RPMI8226 (cell line): ENCODE results near the gene ATP6V0D1.
"Not testable (repeated sequence)": the region's sequence is repeated elsewhere in the genome, so short reads cannot be mapped to it uniquely, and the experiment has no call there.

Experiments
- DNase-seq: peaks from one replicate; pipeline ENCODE4 v3.0.0-alpha.2; 2015

The ATP6V0D1 gene

DNA sequence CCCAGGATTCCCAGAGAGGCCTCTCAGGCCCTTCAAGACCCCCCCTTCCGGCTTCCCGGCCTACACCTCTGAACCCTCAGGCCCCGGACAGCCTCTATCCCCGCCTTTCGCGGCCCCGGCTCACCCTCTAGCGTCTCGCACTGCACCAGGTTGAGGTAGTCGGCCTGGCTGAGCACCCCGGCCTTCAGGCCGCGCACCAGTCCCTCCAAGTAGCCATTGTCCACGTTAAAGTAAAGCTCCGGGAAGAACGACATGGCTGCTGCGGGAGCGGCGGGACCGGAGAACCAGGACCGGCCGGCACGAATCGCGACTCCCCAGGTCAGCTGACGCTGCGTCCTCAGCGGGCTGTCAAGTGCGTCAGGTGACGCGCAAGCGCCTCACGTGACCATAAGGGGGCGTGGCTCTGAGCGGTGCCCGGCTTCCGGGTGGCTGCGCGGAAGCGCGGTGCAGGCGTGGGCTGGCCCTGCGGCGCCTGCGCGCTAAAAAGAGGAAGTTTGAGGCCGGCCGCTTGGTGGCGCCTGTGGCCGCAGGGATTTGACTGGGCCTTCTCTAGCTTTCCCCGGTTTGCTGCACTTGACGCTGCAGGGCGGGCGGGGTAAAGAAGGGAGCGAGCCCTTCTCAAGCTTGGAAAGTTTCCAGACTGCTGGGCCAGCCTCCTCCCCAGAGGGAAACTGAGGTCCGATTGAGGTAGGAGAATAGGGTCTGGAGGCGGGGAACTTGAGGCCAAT is at the start of gene ATP6V0D1:
Gene ATP6V0D1 (minus strand): TSS at position 325 of the 728 bp plus-strand sequence. CDS start 71 bp downstream, at position 254.
- peak; percentile 100 for DNase-seq

DNA sequence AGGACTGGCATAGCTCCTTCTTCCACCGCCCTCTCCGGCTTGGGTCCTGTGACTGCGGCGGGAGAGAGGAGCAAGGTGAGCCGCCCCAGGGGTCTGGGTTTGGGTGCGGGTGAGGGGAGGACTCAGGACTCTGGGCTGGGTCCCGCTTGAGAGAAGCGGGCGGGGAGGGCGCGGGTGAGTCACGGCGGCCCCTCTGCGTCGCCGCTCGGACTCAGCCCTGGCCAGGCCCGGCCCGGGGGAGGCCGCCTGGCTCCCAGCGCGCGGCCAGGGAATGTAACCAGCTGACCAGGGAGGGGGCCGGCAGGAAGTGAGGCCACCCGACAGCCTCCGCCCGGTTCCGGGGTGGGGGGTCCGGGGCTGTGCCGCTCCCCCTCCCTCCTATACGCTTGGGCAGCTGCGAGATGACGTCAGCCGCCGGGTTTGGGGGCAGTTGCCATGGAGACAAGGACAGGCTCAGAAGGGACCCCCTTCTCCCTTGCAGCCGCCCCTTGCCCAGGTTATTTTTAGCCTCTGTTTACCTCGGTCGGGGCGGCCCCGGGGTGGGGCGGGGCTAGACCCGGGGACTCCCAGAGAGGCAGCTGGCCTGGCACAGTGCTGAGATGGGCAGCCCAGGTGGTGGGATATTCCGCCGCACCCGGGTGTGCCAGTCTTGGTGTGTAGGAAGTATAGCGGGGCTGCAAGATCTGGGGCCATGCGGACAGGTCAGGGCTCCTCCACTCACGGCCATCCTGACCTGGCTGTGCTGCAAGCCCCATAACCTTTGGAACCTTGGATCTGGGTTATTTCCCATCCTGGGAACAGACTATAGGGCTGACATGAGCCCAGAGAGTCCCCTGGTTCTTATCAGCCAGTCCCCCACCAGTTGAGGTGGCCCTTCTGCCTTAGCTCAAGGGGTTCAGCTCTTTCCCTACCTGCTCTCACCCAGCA is 49.3 kb upstream of the ATP6V0D1 start:
- peak; percentile 82 for DNase-seq

DNA sequence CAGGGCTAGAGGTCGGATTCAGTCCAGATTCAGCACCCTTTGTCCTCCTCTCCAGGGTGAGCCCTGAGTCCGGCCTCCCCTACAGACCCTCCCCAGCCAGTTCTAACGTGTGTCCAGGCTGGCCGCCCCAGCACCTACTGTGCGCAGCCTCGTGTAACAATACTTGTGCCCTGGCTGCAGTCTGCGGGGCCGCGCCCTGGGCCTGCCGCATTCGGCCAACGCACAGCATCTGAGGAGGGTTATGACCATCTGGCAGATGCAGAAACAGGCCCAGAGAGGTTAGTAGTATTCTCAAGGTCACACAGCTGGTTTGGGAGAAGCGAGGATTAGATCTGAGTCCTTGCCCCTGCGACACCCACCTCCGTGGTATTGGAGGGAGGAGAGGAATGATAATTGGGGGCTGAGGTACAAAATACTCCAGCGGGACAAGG is 48.6 kb upstream of the ATP6V0D1 start:
- peak; percentile 59 for DNase-seq

DNA sequence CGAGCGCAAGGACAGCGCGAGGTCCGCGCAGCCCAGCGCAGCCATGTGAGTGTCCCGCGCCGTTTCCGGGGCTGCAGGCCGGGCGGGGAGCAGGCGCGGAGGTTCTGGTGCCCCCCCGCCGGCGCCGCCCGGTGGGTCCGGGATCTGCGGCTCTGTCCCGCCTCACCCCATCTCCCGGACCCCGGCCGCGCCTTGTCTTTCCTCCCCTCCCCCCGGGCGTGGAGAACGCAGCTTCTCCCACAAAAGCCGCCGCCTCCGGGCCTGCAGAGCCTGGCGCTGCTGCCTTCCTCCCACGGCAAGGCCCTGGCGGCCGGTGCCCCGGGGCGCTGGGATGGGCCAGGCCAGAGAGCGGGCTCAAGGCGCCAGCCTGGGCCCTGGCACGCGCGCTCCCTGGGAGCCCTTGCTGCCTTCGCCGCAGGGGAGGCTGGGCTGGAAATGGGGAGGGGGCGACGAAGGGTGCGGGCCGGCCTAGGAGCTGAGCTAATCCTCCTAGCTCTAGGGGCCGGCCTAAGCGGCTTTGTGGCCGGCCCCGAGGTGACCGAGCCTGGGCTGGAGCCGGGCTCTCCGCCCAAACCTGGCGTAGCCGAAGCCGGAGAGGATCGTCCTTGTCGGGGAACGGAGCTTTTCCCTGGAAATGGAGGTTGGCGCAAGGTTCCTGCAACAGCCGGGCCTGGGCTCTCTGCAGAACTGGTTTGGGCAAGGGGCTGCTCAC is 48.1 kb upstream of the ATP6V0D1 start:
- DNase-seq: peak; percentile 71

DNA sequence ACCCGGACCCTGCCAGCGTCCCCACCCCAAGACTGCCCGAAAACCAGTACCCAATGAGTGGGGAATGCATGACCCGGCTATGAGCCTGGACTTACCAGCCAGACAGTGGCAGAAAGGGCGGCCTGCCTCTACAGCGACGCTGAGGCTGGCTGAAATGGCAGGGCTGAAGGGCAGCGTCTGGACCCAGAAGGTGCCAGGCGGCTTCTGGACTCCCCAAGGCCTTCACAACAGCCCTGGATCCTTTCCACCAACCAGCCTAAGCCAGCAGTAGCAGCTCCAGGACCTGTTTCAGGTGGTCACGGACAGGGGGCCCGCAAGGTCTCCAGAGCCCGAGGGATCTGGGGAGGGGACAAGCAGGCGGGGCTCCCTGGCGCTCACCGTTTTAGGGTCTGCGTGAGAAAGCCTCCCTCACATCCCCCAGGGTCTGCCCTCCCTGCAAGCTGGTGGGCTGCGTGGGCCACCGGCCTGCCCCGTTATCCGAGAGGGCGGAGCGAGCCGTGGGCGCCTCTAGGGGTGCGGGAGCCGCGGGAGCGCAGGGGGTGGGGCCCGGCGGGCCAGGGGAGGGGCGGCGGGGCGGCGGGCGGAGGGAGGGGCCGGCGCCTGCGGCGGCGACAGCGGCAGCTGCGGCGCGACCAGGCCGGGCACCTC is 47.4 kb upstream of the ATP6V0D1 start, which contains the start of gene RIPOR1:
Gene RIPOR1 (plus strand): TSS at position 608 of the 648 bp plus-strand sequence. CDS start 9,618 bp downstream, outside the sequence.
- DNase-seq: peak; percentile 79

DNA sequence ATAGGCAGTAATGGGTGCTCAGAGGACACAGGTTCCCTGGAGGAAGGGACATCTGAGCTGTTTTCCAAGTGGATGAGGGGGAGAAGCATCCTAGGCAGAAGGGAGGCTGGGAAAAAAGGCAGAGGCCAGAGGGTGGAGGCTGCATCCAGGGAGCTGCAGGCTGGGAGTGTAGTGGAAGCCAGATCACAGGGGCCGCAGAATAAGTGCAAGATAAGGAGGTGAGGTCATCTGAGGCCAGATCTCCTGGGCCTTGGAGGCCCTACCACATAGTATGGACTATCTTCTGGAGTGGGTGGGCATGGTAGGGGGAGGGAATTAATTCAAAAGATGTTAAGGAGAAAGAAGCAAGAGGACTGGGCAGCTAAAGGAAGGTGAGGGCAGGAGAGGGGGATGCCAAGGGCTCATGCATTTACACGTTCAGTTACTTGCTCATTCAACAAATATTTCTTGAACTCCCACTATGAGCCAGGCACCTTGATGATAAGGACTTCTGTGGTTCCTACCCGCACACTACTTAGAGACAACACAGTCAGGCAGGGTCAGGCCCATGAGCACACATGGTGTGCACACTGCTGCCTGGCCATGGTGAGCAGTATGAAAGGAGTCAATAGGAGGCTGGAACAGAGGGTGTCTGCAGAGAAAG is 45.3 kb upstream of the ATP6V0D1 start:
- no peak for DNase-seq

DNA sequence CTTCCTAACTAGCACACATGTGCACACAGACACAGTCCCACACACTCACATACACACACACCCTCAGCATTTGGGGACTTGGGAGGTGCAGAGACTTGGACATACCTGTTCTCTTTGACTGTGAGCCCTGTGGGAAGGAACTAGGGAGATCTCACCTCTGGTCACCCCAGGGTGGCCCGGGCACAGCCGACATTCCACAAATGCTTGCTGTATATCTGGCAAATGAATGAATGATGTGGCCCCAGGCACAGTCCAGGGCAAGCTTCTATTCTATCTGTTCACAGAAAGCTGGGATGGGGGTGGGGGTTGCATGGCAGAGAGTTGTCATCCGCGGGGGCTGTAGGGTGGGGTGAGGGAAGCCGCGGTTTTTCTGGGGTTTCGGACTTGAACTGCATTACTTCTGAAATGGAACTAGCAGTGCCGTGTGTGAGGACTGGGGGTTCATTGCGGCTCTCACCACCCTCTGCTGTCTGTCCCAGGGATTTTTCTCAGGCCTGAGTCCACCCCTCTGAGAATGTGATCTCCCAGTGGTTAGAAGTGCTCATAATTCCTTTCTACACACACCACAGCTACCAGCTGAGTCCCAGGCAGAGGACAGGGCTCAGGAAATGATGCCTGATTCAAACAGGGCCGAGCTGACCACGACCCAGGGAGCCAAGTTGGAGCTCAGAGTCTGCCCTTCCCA is 44.4 kb upstream of the ATP6V0D1 start:
- DNase-seq: no peak

DNA sequence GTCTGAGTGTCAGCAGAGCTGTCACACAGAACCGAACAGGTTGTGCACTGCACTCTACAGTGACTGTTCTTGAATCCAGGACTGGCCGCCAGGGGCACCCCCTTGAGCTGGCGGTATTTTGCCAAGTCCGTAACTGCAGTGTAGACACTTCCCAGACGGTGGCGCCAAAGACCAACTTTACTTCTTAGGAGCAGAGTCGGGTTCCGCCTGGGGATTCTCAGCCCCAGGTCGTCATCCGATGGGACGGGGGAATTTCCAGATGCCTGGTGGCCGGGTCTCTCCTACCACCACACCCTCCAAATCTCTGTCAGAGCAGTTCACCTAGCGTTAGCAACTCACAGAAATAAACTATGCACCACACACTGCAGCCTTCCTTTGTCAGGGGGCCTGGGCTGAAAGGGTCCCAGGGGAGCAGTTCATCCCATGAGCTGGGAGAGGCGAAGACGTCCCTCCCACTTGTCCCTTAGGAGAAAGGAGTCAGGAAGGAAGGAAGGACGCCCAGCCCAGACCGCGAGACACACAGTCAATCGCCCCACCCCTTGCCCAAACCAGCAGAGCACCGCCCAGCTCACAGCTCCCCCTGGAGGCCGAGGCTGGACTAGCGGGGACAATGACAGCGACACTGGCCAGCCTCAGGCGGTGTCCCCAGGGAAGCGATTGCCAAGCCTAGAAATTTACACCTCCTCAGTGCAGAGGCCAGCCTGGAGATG is 40.3 kb upstream of the ATP6V0D1 start:
- DNase-seq: peak; percentile 98

DNA sequence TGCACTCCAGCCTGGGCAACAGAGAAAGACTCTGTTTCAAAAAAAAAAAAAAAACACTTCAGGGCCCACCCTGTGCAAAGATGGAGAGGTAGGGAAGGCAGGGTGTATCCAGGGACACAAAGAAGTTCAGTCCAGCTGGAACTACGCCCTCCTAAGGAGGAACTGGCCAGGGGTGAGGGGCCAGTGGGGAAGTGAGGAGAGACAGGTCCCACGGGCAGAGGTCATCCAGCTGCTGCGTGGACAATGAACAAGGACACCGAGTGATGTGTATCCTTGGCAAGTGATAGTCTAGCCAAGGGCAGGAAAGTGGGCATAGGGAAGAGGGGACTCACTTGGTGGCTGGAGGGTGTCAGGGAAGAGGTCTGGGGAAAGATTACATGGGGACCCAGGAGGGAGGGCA is 38.3 kb upstream of the ATP6V0D1 start:
- DNase-seq: no peak

DNA sequence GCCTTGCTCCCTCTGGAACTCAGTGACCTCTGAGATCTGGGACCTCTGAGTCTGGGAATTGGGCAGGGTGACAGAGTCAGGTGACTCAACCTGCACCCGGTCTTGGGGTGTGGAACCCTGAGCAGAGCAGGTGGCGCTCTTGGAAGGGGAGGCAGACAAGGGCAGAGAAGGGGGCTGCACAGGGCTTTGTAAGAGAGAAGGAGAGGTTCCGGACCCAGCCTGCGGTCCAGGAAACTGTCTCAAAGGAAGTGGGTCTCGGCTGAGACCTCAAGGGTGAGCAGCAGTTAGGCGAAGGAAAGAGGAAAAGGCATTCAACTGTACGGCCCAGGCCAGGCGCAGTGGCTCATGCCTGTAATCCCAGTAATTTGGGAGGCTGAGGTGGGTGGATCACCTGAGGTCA is 37.7 kb upstream of the ATP6V0D1 start:
- no peak for DNase-seq

DNA sequence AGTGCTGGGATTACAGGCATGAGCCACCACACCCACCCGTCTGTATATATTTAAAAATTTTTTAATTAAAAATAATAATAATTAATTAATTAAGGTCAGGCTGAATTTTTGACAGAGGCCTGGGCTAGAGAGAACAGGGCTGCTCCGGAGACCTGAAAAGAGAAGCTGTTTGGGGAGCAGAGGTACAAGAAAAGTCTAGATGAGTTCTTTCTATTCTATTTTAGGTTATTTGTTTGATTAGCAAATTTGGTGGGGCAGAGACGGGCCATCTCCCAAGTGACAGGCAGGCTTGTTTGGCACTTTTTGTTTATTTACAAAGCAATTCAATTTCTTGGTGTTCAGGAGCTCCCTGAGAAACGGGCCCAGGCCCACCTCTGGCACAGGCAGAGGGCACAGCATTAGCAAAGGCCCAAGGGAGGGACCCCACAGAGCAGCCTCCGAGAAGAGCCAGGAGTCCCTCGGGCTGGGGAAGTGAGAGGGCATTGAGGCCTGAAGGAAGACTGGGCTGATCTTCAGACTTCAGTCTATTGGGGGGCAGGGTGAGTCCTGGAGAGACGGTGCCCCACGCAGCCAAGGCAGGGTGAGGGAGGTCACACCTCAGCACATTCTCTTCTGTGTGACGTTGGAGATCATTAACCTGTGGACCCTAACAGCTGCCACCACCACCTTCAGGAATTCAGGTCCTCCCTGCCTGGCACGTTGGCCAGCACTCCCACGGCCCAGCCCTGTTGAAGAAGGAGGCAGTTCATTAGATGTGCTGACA is 36.9 kb upstream of the ATP6V0D1 start:
- DNase-seq: no peak

DNA sequence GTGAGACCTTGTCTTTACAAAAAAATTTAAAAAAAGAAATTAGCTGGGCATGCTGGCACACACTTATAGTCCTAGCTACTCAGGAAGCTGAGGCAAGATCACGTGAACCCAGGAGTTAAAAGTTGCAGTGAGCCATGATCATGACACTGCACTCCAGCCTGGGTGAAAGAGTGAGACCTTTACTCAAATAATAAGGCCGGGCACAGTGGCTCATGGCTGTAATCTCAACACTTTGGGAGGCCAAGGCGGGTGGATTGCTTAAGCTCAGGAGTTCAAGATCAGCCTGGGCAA is 36.1 kb upstream of the ATP6V0D1 start:
- DNase-seq: no peak

DNA sequence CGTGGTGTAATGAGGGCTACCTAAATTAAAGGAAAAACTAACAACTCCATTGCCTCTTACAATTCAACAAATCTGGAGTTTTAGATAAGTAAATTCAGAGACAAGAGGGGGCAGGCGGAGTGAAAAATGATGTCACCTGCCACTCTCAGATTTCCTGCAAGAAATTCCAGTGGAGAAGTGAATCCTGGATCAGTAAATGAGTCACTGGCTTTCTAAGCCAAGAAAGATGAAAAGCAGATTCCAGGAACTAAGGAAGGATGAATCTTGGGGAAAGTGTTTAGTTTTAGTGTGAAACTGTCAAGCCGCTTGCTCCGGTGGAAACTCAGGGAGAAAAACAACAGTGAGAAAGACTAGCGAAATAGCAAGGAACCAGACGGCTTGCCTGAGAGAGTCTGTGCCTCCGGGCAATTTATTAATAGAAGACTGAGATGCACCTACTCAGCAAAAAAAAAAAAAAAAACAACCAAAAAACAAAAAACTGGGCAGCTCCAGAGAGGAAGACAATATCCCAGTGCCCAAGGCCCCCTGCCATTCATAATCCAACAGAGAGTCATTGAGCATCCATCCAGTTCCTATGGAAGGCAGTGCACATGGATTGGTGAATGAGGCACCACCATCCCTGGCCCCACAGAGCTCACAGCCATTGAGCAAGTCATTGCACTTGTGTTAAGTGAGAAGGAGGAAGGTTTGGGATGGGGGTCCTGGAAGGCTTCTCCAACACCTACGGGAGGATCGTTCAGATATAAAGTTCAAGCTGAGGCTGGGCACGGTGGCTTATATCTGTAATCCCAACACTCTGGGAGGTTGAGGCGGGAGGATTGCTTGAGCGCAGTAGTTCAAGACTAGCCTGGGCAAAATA is 35.6 kb upstream of the ATP6V0D1 start:
- DNase-seq: peak; percentile 51

DNA sequence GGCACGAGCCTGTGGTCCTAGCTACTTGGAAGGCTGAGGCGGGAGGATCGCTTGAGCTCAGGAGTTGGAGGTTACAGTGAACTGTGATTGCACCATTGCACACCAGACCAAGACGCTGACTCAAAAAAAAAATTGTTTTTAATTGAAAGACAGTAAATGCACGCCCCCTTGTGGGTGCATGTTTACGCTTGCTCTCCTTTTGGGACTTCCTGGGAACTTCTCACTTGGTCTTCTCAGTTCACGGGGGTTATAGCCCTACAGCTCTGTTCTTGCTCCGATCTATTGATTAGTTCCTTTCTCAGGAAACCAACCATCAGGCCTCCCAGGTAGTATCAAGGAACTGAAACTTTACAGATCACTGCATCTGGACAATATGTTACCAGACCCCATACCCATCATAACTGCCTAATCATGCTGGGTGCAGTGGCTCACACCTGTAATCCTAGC is 33.4 kb upstream of the ATP6V0D1 start:
- DNase-seq: peak; percentile 94

DNA sequence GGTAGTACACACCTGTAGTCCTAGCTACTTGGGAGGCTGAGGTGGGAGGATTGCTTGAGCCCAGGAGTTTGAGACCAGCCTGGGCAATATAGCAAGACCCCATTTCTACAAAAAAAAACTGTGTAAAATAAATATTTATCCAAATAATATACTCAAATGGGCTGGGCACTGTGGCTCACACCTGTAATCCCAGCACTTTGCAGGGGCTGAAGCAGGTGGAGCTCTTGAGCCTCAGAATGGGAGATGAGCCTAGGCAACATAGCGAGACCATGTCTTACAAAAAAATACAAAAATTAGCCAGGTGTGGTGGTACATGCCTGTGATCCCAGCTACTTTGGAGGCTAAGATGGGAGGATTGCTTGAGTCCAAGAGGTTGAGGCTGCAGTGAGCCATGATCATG is 32.9 kb upstream of the ATP6V0D1 start:
- DNase-seq: not testable (repeated sequence)

DNA sequence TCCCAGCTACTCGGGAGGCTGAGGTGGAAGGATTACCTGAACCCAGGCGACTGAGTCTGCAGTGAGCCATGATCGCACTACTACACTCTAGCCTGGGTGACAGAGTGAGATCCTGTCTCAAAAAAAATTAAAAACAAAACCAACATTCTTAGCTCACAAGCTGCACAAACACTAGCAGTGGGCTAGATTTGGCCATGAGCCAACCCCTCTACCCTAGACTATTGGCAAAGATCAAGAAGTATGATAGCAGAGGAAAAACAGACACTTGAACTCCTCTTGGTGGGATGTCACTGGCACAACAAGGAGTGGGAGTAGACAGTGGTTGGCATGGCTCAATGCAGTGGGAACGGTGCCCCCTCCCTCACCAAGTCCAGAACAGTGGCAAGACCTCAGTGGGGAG is 28.1 kb upstream of the ATP6V0D1 start:
- DNase-seq: no peak

DNA sequence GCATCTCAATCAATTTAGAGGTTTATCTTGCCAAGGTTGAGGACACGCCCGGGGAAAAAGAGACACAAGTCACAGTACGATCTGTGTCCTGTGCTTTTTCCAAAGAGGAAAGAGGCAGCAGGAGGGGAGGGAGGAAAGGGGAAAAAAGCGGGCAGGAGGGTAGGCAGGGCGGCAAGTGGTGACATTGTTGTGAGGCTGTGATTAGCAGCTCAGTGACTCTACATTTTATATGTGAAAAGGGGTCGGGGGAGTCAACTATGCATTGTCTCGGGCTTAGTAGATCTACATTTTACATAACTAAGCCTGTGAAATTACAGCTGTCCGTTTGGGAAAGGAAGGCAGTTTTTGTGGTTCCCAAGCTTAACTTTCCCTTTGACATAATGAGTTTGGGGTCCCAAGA is 25.5 kb upstream of the ATP6V0D1 start:
- DNase-seq: no peak

DNA sequence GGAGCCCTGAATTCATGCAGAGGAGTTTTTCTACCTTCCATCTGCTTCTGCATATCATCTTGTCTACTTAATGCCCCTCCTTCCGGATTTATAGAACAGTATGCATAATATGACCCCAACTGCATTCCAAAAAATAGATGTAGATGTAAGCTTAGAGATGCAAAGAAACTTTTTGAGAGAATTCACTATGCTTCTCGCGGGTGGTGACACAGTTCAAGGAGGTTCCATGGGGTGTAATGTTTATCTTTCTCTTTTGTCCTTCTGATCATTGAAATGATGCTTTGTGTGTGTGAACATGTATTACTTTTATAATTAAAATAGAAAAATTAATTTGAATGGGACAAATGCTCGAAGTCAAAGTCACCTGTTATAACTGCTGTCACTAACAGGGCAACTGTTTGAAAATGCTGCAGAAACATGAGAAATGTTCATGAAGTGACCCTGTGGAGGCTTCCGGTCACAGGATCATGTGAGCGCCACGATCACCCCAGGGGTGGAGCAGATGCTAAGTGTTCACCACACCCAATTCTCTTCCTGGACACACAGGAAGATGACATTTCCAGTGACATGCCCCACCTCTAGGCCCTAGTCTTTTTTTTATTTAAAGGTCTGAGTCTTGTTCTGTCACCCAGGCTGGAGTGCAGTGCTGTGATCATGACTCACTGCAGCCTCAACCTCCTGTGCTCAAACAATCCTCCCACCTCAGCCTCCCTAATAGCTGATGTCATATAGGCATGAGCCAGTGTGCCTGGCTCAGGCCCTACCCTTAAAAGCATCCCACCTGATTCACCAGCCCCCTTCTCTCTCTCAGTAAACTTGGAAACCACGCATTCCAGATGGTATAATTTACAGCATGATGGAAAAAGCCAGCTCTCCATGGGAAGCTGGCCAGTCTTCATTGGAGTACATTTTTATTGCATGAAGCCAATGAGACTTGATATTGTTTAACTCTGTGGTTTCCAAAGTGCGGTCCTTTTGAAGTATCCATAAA is 23.4 kb upstream of the ATP6V0D1 start:
- no peak for DNase-seq
